GM23338 (cell line): ENCODE results near the gene KLK15. TPM values are rescaled to one million over a fixed set of nuclear protein-coding genes. Genes with fewer than 3 reads are reported as not detected.
"Not testable (repeated sequence)": the region's sequence is repeated elsewhere in the genome, so short reads cannot be mapped to it uniquely, and the experiment has no call there.

ENCODE experiments used
- ATAC-seq: fragments of 200-7000 bp; cut with Tn5 transposase; 3 replicates; pipeline ENCODE4 v1.9.1; 2020
- DNase-seq: peaks from one replicate; pipeline ENCODE4 v3.0.0-alpha.2; 2015; ENCODE audit warnings: low spot score
- H2AFZ ChIP-seq: fragments of 200-600 bp; sonication (generic); 2 replicates; pipeline ENCODE4 v1.8.0; 2016; ENCODE audit warnings: antibody characterized with exemption, mild to moderate bottlenecking, moderate library complexity
- H3F3A ChIP-seq: fragments of 200-600 bp; sonication (generic); replicated peaks from 2 replicates; pipeline ENCODE4 v1.8.0; 2017; ENCODE audit warnings: antibody characterized with exemption, mixed run types, low read depth
- H3K27ac ChIP-seq: fragments of 200-600 bp; sonication (generic); 2 replicates; pipeline ENCODE4 v1.6.1; 2016; ENCODE audit warnings: low read depth
- H3K27me3 ChIP-seq: fragments of 200-600 bp; sonication (generic); 2 replicates; pipeline ENCODE4 v1.8.0; 2016; ENCODE audit warnings: mild to moderate bottlenecking, mixed run types, moderate library complexity; ENCODE audit not compliant: insufficient read depth
- H3K36me3 ChIP-seq: fragments of 200-600 bp; sonication (generic); 2 replicates; pipeline ENCODE4 v1.8.0; 2016; ENCODE audit warnings: mild to moderate bottlenecking; ENCODE audit not compliant: insufficient read depth
- H3K4me1 ChIP-seq: fragments of 200-600 bp; sonication (generic); 2 replicates; pipeline ENCODE4 v1.8.0; 2016; ENCODE audit warnings: mild to moderate bottlenecking, moderate library complexity; ENCODE audit not compliant: insufficient read depth
- H3K4me2 ChIP-seq: fragments of 200-600 bp; sonication (generic); 2 replicates; pipeline ENCODE4 v1.7.1; 2017; ENCODE audit warnings: mixed run types
- H3K4me3 ChIP-seq: fragments of 200-600 bp; sonication (generic); 2 replicates; pipeline ENCODE4 v1.6.1; 2016; ENCODE audit warnings: mixed run types
- H3K79me2 ChIP-seq: fragments of 200-600 bp; sonication (generic); replicated peaks from 2 replicates; pipeline ENCODE4 v1.8.0; 2017; ENCODE audit warnings: mild to moderate bottlenecking; ENCODE audit not compliant: insufficient read depth
- H3K9me2 ChIP-seq: fragments of 200-600 bp; sonication (generic); 2 replicates; pipeline ENCODE4 v1.8.0; 2017; ENCODE audit not compliant: insufficient read depth
- H4K20me1 ChIP-seq: fragments of 200-600 bp; sonication (generic); replicated peaks from 2 replicates; pipeline ENCODE4 v1.8.0; 2017; ENCODE audit warnings: mild to moderate bottlenecking; ENCODE audit not compliant: insufficient read depth
- H3K27ac Mint-ChIP-seq: 2 replicates; pipeline ENCODE4 v1.8.0; 2020; ENCODE audit warnings: inconsistent platforms, mild to moderate bottlenecking, moderate library complexity, mixed read lengths
- H3K27me3 Mint-ChIP-seq: 3 replicates; pipeline ENCODE4 v1.8.0; 2022; ENCODE audit warnings: low read depth, mild to moderate bottlenecking, moderate library complexity, mixed read lengths, inconsistent platforms; ENCODE audit not compliant: insufficient read depth, poor library complexity
- H3K36me3 Mint-ChIP-seq: 3 replicates; pipeline ENCODE4 v1.8.0; 2021; ENCODE audit warnings: low read depth, mild to moderate bottlenecking, inconsistent platforms, moderate library complexity, mixed read lengths
- H3K4me1 Mint-ChIP-seq: 3 replicates; pipeline ENCODE4 v1.8.0; 2020; ENCODE audit warnings: mild to moderate bottlenecking, inconsistent platforms, mixed read lengths
- H3K4me3 Mint-ChIP-seq: 3 replicates; pipeline ENCODE4 v1.8.0; 2021; ENCODE audit warnings: moderate library complexity, mild to moderate bottlenecking, inconsistent platforms, mixed read lengths
- H3K9me3 Mint-ChIP-seq: 3 replicates; pipeline ENCODE4 v1.8.0; 2020; ENCODE audit warnings: moderate library complexity, mild to moderate bottlenecking, inconsistent platforms, mixed read lengths
- CREB1 ChIP-seq: fragments of 250-450 bp; sonication (Bioruptor Pico); IDR thresholded peaks from 2 replicates; pipeline ENCODE4 v1.5.0; 2020; ENCODE audit warnings: low read depth, mild to moderate bottlenecking, moderate library complexity
- ETS1 ChIP-seq: IDR thresholded peaks from 2 replicates; pipeline ENCODE4 v1.6.1; 2016; ENCODE audit warnings: antibody characterized with exemption
- EZH2 ChIP-seq: fragments of 200-600 bp; sonication (generic); IDR thresholded peaks from one replicate; pipeline ENCODE4 v1.8.0; 2017; ENCODE audit warnings: antibody characterized with exemption, mild to moderate bottlenecking, low read depth; ENCODE audit not compliant: unreplicated experiment
- EZH2phosphoT487 ChIP-seq: fragments of 200-600 bp; sonication (generic); IDR thresholded peaks from one replicate; pipeline ENCODE4 v1.8.1; 2018; ENCODE audit warnings: antibody characterized with exemption; ENCODE audit not compliant: unreplicated experiment
- JUNB ChIP-seq: IDR thresholded peaks from one replicate; pipeline ENCODE4 v1.6.1; 2016; ENCODE audit warnings: antibody characterized with exemption; ENCODE audit not compliant: unreplicated experiment
- POLR2AphosphoS5 ChIP-seq: IDR thresholded peaks from 2 replicates; pipeline ENCODE4 v1.6.1; 2016; ENCODE audit warnings: antibody characterized with exemption, low read depth
- STAT1 ChIP-seq: IDR thresholded peaks from one replicate; pipeline ENCODE4 v1.6.1; 2016; ENCODE audit warnings: antibody characterized with exemption; ENCODE audit not compliant: unreplicated experiment
- ZNF114 ChIP-seq: fragments of 250-450 bp; sonication (Bioruptor Pico); IDR thresholded peaks from 2 replicates; pipeline ENCODE4 v1.5.0; 2020; ENCODE audit warnings: mild to moderate bottlenecking, moderate library complexity
- ZNF331 ChIP-seq: fragments of 250-450 bp; sonication (Bioruptor Pico); IDR thresholded peaks from 2 replicates; pipeline ENCODE4 v1.5.0; 2020; ENCODE audit warnings: low read depth, mild to moderate bottlenecking, moderate library complexity
- ZNF462 ChIP-seq: fragments of 250-450 bp; sonication (Bioruptor Pico); IDR thresholded peaks from 2 replicates; pipeline ENCODE4 v1.5.0; 2020; ENCODE audit warnings: mild to moderate bottlenecking, moderate library complexity
- polyA plus RNA-seq: library from polyadenylated mRNA; unstranded; fragments of >200 nt; fragmentation: Nextera tagmentation; extraction: Ambion mirVana; gene quantifications from 2 replicates; pipeline ENCODE4 v1.2.1, GENCODE V29; 2016
- total RNA-seq: library from RNA; depleted of rRNA; stranded (reverse); fragments of >200 nt; shearing (Covaris generic); gene quantifications from 2 replicates; pipeline ENCODE4 v1.2.3, GENCODE V29; 2014

The KLK15 gene
- total and polyA plus RNA-seq, 2 experiments from 2014 or later: not detected

GRCh38 chr19:50811622-50812238, 21.6 kb downstream of the KLK15 start:
- H3K79me2 ChIP-seq, DNase-seq, H4K20me1 ChIP-seq, H3K27ac Mint-ChIP-seq, H3K27me3 ChIP-seq, H3K4me3 Mint-ChIP-seq, H3K27ac ChIP-seq, H3K36me3 Mint-ChIP-seq, H3K4me1 Mint-ChIP-seq, H3K9me2 ChIP-seq, H2AFZ ChIP-seq, H3F3A ChIP-seq, H3K4me3 ChIP-seq, H3K36me3 ChIP-seq, H3K4me1 ChIP-seq, ATAC-seq, H3K4me2 ChIP-seq: not testable (repeated sequence)
- peaks cover 41% of the 10 kb centered on the region for H3K9me3 Mint-ChIP-seq
- H3K27me3 Mint-ChIP-seq: peaks cover 10% of the 10 kb centered on the region

- Mint-ChIP-seq H3K27me3 (peaks cover 22% of the 10 kb centered on the region), H3K27ac (no peak overlapping the region), H3K4me3 (no peak overlapping the region), H3K4me1 (peaks cover 3% of the 10 kb centered on the region; the same call in 2 of the 3 replicates), H3K36me3 (peaks cover 12% of the 10 kb centered on the region), H3K9me3 (peaks cover 29% of the 10 kb centered on the region)
- no peaks in the 10 kb centered on the region for H3F3A ChIP-seq
- H3K9me2 ChIP-seq: 0 out of 2 replicates have a peak, but pooled peaks cover 3% of the 10 kb centered on the region
- no peaks in the 10 kb centered on the region for H3K4me1 ChIP-seq
- H3K4me2 ChIP-seq: no peak overlapping the region
- no peaks in the 10 kb centered on the region for H3K36me3 ChIP-seq
- H3K27me3 ChIP-seq: peaks cover 5% of the 10 kb centered on the region; the same call in 1 of the 2 replicates
- no peak overlapping the region for H2AFZ ChIP-seq
- H3K79me2 ChIP-seq: peaks cover 5% of the 10 kb centered on the region
- no peak for DNase-seq
- H3K4me3 ChIP-seq: no peak overlapping the region
- peaks cover 1% of the 10 kb centered on the region; the same call in 1 of the 2 replicates for H4K20me1 ChIP-seq
- TF ChIP-seq EZH2phosphoT487: no peak
- no peak for TF ChIP-seq ZNF462 (CRISPR knock-in tag)
- no peak for TF ChIP-seq CREB1 (CRISPR knock-in tag)
- no peak for TF ChIP-seq ZNF114 (CRISPR knock-in tag)
- no peak for TF ChIP-seq STAT1
- TF ChIP-seq ETS1: no peak
- TF ChIP-seq POLR2AphosphoS5: no peak
- no peak for TF ChIP-seq JUNB
- no peak for TF ChIP-seq ZNF331 (CRISPR knock-in tag)
- no peak for TF ChIP-seq EZH2
- ATAC-seq: no peak
- H3K27ac ChIP-seq: no peak overlapping the region
Measured at GRCh38 chr19:50808856-50809255, 24.5 kb downstream of the KLK15 start.
